ENCODE results near the gene PSMD5.
"Not testable (repeated sequence)": the region's sequence is repeated elsewhere in the genome, so short reads cannot be mapped to it uniquely, and the experiment has no call there.

The PSMD5 gene

DNA sequence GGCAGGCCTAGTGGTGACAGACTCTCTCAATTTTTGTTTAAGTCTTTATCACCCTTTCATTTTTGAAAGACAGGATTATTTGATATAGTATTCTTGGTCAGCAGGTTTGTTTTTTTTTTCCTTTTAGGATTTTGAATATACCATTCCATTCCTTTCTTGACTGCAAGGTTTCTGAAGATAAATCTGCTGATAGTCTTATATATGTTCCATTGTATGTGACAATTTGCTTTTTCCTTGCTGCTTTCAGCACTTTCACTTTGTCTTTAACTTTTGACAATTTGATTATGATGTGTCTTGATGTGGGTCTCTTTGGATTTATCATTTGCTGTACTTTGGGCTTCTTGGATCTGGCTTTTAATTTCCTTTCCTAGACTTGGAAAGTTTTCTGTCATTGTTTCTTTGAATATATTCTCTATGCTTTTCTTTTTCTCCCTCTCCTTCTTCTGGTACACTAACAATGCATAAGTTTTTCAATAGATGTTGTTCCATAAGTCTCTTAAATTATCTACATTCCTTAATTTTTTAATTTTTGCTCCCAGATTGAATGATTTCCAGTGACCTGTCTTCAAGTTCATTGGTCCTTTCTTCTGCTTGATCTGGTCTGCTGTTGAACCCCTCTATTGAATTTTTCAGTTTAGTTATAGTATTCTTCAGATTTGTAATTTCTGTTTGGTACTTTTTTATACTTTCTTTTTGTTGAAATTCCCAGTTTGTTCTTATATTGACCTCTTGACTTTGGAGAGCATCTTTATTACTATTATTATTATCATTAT lies 34.9 kb downstream of the PSMD5 start:
- DNase-seq (ENCODE audit: low read depth in 3 of 3): no peak

DNA sequence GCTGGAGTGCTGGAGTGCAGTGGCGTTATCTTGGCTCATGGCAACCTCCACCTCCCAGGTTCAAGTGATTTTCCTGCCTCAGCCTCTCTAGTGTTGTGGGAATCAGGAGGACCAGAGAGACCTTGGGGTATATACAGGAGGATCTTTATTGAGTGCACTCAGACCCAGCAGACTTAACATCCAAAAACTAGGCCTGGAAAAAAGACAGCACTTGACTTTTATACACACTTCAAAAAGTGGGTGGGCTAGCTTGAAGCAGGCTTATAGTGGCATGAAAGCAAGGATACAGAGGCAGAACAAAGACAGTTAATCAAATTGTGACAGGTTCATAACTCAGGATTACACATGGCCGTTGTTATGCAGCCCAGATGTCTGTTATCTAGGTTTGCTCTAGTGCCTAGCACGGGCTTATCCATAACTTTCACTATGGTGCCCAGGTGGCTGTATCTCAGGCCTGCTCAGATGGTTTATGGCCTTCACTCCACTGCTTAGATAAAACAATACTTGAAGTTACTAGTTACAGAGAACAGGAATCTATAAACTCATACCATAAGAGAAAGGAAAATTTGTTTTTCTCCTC lies 37.8 kb downstream of the PSMD5 start:
- not testable (repeated sequence) for DNase-seq (ENCODE audit: low read depth in 3 of 3)

DNA sequence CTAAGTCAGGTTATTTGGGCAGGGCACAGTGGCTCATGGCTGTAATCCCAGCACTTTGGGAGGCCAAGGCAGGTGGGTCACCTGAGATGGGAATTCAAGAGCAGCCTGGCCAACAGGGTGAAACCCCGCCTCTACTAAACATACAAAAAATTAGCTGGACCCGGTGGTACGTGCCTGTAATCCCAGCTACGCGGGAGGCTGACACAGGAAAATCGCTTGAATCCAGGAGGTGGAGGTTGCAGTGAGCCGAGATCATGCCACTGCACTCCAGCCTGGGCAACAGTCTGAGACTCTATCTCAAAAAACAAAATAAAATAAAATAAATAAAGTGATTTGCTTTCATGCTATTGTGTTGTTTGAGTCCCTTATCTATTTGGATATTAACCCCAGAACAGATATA lies 41.3 kb downstream of the PSMD5 start:
- DNase-seq (ENCODE audit: low read depth in 3 of 3): no peak

DNA sequence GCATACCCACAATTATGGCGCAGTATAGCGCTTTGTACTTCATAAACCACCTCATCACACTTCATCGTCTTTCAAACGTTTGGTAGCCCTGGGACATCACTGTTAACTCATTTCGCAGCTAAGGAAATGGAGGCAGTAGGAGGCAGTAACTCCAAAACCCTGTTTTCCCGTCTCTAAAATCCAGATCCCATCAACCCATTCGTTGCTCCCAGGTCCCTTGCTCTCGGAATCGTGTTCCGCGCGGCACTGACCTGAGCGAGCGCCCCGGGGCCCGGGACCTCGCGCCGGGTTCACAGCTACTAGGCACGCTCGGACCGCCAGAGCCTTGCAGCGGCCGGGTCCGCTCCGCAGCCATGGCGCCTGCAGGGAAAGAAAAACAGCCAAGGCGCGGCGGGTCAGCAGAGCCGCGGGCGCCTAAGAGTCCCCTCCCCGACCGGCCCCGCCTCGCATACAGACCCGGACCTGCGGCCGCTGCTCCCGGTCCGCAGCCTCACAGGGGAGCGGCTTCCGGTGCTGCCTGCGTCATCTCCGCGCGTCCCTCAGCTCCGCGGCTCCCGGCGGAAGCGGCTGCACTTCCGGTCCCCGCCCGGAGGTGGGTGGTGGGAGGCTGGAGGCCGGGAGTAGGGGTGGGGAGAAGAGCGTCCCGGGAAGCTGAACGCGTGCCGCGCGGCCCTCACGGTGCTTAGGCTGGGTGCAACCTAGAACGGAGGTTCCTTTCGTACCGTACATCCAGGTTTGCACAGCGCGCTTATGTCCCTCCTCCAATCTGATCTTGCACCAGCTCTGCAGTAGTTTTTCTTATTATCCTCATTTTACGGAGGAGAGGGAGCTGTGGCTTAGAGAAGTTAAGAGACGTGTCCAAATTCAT lies 49.6 kb downstream of the PSMD5 start, which contains the start of gene FBXW2:
Gene FBXW2, minus strand, starts transcription at position 519 of the 868 bp plus-strand sequence. CDS start 5,158 bp downstream, outside the sequence.
- peak; percentile 82 to 91 (median 87) for DNase-seq (ENCODE audit: low read depth in 3 of 3)

DNA sequence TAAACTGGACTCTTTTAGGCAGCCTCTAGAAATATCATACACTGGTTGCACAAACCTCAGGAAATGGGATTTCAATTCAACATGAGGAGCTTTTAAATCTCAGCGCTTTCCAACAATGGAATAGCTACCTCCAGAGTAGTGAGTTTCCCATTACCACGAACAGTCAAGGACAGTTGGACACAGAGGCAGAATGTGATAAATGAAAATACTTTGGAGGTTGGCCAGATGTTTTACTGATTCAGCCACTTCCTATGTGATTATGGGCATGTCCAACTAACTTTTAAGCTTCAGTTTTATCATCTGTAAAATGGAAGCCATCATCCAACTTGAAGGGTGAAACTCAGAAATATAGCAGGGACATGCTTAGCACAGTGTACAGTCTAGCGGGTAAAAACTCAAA lies 51.6 kb downstream of the PSMD5 start:
- DNase-seq (ENCODE audit: low read depth in 3 of 3): no peak

DNA sequence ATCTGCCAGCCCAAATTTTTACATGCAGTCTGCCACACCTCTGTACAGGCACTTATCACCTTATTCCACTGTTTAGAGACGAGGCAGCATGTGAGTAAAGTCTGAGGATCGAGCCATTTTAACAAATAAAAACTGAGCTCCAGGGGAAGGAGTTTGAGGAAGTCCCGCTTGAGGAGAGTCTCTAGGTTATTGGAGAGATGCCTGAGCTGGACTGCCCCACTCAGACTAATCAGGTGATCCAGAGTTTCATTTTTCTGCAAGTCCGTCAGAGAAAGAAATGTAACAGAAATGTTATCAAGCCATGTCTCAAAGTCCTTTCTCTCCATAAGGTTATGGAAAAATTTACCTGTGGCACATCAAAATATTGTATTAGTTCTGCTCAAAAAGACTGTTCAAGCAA lies 54.8 kb downstream of the PSMD5 start:
- DNase-seq (ENCODE audit: low read depth in 3 of 3): no peak

DNA sequence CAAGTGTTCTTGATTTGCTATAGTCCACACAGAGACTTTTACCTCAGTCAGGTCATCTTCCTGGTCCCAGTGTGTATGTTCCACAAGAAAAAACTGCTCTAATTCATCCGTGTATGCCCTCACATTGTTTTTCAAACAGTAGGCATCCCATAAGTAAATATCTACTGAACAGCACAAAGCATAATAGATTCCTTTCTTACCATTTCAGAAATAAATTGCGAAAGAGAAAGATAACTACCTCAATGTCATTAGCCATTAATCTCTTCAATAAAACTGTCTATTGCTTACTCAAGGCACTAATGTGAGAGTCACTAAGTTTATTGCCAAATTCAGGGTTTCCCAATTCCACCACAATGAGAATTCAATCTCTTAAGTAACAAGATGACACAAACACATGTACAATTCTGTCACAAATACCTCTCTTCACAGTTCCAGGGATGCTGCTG lies 59.1 kb downstream of the PSMD5 start:
- DNase-seq (ENCODE audit: low read depth in 3 of 3): no peak

DNA sequence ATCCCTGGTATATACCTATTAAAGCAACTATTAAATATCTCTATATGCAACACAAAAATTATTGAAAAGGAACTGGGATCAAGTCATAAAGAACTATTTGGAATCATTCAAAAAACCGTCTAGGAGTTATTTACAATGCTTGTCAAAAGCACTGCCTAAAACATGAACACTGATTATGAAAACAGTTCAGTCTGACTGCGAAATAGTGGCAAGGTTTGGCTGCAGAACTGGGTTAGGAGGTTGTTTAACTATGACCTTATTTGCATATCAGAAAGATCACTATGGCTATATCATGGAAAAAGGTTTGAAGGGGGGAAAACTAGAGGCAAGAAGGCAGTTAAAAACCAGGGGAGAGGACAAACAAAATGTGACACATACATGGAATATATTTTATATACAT lies 61.5 kb downstream of the PSMD5 start:
- DNase-seq (ENCODE audit: low read depth in 3 of 3): no peak

DNA sequence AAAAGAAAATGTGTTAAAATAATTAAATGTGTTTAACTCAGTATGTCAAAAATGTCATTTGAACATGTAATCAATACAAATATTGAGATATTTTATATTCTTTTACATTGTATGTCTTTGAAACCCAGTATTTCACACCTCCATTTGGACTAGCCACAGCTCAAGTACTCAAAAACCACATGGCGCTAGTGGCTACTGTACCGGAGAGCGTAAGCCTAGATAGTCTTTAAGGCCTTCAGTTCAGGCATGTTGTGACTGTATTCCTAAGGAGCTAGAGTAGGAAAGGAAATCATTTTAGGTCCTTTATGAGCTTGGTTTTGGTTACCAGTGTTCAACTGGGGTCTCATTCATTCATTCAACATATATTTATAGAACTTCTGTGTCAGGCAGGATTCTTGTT lies 62.4 kb downstream of the PSMD5 start:
- no peak for DNase-seq (ENCODE audit: low read depth in 3 of 3)

DNA sequence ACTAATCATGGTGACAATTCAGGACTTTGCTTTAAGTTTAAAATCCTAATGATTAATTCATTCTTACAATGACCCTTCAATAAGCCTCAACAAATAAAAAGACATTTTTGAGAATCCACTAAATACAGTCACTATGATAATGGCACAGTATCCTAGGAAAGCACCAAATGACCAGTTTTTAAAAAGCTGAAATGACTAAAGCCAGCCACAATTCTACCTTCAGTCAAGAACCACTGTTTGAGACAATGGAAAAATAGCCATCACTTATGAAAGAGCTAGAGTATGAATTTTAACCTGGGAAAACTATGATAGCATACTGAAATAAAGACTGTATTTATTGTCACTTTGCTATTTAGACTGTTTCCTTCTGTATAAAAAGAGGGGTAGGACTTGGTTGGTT lies 63.5 kb downstream of the PSMD5 start:
- no peak for DNase-seq (ENCODE audit: low read depth in 3 of 3)

DNA sequence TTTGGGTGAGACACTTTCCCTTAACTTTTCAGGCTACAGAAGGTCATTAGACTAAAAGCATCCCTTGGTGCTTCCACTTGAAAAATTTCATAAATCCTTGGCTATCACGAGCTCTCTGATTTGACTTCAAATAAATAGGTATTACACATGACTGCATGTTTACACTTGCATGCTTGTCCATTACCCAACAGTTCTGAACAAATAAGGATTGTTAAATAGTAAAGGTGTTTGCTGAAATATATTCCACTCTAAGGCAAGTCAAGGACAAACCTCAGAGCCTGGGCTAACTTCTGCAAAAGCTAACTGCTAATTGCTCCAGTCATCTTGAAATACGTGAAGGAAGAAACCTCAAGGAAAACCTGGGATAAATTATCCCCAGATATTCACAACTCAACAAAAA lies 64.0 kb downstream of the PSMD5 start:
- no peak for DNase-seq (ENCODE audit: low read depth in 3 of 3)

DNA sequence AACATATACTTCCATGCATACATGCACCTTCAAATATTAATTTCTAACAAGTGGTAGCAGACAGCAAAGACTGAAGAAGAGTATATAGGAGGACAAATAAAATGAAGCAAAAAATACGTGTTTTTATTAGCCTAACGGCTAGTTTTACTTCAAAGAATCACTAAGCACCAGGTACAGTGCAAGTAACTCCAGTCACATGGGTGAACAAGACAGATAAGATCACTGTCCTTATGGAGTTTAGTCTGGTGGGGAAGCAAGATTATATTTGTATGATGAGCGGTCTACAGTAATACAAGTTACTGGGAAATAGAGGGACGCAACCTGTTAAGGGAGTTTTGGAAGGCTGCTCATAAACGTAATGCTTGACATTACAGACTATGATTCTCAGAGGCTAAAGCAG lies 65.5 kb downstream of the PSMD5 start:
- DNase-seq (ENCODE audit: low read depth in 3 of 3): no peak

DNA sequence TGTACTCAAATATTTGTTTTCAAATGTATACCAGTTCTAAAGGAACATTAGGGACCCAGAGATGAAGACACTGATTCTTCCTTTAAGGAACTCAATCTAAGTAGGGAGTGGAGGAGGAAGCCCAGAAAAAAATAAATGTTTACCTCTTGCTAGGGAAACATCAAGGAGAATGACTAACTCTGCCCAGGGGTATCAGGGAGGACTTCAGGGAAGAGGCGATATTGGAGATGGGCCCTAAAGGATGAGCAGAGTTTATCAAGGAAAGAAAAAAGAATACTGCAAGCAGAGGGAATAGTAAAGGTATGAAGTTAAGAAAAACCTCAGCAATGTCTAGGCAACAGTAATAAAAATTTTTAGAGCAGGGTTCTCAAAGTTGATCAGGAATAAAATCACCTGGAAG lies 65.9 kb downstream of the PSMD5 start:
- DNase-seq (ENCODE audit: low read depth in 3 of 3): no peak

DNA sequence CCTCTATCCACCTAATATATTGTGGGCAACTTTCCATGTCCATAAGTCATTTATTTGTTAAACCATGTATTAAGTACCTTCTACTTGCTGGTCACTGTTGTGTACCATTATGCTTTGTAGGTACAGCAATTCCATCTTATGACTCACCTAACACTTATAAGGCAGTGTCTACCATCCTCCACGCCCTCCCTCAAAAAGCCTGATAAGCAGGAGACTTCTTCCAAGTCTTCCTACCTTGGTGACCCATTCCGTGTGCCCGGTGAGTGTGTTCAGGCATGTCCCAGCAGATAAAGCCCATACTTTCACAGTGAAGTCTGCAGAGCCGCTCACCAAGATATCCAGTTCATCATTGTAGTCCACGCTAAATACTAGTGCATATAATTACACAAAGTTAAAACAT lies 66.9 kb downstream of the PSMD5 start:
- no peak for DNase-seq (ENCODE audit: low read depth in 3 of 3)

DNA sequence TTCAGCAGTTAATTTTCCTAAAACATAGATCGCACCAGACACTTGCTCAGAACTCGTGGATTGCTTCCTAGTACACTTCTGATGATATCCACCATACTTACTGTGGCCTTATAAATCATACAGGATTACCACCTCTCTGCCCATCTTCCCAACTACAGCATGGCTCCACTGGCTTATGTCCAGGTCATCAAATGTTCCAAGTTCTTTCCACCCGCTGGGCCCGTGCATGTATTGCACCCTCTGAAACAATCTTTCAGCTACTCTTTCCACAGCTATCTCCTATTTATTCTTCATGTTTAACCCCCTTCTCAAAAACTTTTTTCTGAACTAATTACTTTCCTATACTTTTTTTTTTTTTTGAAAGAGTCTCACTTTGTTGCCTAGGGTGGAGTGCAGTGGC lies 68.0 kb downstream of the PSMD5 start:
- DNase-seq (ENCODE audit: low read depth in 3 of 3): no peak

DNA sequence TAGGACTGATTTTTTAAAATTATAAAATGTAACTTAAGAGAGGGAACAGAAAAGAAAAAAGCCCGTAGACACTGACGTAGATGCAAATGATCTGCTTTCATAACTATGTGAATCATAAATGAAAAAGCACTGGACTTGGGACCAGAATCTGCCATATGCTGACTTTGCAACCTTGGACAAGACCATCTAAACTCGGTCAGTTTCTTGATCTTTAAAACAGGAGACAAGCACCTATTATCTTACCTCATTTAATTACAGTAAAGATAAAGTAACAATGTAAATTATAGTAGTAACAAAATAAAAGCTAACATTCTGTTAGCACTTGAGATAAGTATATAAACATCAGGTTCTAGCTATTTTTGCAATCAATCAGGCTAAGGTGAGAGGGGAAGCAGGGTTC lies 69.5 kb downstream of the PSMD5 start:
- no peak for DNase-seq (ENCODE audit: low read depth in 3 of 3)

DNA sequence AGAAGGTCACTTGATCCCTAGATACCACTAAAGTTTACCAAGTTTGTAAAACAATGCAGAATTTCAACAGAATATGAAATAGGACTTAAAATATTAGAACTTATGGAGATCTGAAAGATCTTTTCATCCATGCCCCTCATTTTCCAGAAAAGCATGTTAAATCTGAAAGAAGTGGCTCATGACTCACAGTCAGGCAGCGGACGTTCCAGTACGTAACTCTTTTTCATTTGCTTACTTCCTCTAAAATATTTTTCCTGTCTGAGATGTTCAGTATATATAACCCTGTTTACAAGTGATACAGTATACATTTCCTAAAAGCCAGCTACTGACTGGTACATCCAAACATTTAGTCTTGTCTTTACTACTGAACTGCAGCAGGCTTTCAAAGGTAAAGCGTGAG lies 71.8 kb downstream of the PSMD5 start:
- no peak for DNase-seq (ENCODE audit: low read depth in 3 of 3)

DNA sequence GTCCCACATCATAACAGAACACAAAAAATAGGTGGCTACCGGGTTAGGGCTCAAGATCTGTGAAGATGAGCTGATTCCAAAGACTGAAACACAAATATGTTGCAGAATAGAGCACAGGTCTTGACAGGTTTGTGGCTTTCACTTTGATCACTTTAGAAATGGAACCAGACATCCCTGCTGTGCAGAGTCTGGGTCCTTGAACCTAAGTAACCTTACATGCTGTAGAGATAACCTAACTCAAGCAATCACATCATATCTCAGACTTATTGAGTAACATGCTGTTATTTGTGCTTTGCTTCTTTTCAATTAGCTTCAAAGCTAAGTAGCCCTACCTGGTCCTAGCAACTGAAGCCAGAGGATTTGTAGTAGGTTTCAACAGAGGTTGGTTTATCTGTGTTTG lies 73.8 kb downstream of the PSMD5 start:
- no peak for DNase-seq (ENCODE audit: low read depth in 3 of 3)

DNA sequence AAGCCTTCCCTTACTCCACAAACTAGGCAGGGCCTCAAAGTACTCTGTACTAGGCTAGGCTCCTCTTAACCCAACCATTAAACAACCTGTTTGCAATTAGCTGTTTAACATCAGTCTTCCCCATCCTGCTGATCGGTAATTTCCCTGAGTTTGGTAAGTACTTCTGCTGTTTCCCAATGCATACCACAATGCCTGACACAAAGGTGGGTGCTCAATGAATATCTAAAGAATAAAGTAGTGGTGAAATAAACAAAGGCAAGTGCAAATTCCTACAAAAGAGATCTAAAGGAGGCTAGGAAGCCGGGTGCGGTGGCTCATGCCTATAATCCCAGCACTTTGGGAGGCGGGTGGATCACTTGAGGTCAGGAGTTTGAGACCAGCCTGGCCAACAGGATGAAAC lies 74.5 kb downstream of the PSMD5 start:
- DNase-seq (ENCODE audit: low read depth in 3 of 3): no peak

DNA sequence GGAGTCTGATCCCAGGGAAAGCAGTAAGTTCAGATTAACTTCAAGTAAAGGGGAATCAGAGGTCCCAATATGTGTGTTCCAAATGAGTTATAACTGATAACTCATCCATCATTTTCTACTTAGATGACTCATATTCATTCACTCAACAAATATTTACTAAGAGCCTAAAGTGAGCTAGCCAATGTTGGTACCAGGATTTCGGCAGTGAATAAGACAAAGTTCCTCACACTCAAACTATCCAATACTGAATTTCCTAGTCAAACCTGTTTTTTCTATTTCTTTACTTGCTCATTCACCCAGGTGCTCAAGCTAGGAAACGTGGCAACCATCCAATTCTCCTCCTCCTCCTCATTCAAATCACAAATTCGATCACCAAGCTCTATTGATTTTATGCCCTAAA lies 75.3 kb downstream of the PSMD5 start:
- no peak for DNase-seq (ENCODE audit: low read depth in 3 of 3)
